ENCODE data around the gene KSR2. TPM values are rescaled to one million over a fixed set of nuclear protein-coding genes. Genes with fewer than 3 reads are reported as not detected.
"Not testable (repeated sequence)": the region's sequence is repeated elsewhere in the genome, so short reads cannot be mapped to it uniquely, and the experiment has no call there.

KSR2 gene
- total RNA-seq, 2 donors from 2014 or later = 0.05 TPM; not detected in 1

DNA sequence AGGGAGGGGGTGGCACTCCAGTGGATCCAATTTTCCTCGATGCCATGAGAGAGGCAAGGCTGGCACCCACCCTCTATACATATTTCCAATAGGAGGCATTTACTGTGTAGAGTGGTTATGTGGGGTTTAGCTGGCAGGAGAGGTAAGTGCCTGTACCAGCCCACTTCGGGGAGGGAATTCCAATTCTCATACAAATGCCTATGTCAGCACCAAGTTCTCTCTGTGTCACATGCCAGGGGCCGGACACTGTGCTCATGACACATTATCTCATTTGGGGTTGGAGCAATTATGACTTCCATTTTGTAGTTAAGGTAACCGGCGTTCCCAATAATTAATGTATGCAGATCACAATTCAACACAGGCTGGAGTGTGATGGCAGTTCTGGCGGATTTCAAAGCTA lies 284.3 kb downstream of the KSR2 start:
- intact Hi-C loops (cut with DNase I) = no loop called here
- DNase-seq (ENCODE audit: low spot score) = no peak

DNA sequence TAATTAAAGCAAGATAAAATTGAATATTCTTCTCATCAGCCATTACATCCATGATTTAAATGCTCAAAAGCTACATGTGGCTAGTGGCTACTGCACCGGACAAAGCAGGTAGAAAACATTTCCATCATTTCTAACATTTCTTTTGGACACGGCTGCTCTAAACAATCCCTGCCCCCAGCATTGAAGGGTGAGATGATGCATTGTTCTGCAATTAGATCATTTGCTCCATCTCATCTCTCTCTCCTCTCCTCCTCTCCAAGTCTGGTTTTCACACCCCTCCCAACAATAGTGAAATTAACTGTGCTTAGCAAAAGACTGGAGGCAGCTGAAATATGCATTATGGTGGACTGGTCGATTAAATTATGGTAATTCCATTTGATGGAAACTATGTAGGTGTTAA lies 288.5 kb downstream of the KSR2 start:
- intact Hi-C loops (cut with DNase I) = no loop called here
- no peak for DNase-seq (ENCODE audit: low spot score)

DNA sequence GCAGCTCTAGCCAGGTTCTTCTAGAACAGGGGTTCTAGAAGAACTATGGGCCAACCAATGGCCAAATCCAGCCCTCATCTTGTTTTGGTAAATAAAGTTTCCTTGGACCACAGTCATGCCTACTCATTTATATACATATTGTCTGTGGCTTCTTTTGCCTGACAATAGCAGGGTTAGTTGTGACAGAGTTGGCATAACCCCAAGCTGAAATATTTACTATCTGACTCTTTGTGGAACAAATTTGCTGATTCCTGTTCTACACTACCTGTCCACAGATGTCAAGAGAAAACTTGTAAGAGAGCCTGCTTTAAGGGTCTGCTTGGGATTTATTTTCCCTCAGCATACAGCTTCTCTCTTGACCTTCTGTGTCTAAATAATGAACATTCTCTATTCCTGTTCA lies 289.0 kb downstream of the KSR2 start:
- intact Hi-C loops (cut with DNase I) = no loop called here
- DNase-seq (ENCODE audit: low spot score) = no peak

DNA sequence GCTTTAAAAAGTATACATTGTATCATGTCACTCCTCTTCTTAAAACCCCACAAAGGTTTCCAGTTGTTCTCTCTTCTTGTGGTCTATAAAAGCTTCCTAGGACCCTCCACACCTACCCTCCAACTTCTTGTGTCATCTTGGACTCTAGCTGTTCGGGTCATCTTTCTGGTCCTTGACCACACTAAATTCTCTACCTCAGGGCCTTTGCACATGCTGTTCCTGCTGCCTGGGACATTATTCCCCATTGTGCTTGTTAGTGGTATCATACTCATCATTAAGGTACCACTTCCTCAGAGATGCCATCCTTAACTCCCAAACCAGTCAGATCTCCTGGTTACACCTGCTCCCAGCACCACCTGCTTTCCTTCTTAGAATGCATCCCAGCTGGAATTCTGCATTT lies 294.0 kb downstream of the KSR2 start:
- no peak for DNase-seq (ENCODE audit: low spot score)
- intact Hi-C loops (cut with DNase I) = no loop called here

DNA sequence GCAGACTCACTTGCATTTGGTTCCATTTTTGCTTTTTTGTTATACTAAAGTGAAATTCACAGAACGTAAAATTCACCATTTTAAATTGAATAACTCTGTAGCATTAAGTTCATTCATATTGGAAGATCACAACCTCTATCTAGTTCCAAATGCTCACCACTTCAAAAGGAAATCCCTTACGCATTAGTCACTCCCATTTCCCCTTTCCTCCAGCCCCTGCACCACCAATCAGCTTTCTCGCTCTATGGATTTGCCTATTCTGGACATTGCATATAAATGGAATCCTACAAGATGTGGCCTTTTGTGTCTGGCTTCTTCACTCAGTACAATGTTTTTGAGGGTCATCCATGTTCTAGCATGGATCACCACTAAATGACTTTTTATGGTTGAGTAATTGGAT lies 294.5 kb downstream of the KSR2 start:
- intact Hi-C loops (cut with DNase I) = no loop called here
- no peak for DNase-seq (ENCODE audit: low spot score)

DNA sequence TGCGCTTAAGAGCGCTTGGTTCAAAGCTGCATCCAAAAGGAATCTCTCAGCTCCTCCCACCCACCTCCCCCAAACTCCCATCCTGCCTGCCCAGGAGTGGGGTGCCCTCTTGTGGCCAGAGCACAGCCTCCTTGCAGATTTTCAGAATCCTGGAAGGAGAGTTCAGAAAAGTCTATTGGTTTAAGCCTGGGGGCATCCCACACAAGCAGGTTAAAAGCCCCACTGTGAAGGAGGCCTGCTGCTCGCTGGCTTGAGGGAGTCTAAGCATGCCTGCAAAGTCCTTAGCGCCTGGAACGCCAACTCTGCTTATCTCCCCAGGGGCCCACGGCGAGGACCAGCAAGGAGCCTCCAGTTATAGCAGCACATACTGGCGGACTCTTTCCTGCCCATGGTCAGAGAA lies 297.1 kb downstream of the KSR2 start:
- no peak for DNase-seq (ENCODE audit: low spot score)
- intact Hi-C loops (cut with DNase I) = no loop called here

DNA sequence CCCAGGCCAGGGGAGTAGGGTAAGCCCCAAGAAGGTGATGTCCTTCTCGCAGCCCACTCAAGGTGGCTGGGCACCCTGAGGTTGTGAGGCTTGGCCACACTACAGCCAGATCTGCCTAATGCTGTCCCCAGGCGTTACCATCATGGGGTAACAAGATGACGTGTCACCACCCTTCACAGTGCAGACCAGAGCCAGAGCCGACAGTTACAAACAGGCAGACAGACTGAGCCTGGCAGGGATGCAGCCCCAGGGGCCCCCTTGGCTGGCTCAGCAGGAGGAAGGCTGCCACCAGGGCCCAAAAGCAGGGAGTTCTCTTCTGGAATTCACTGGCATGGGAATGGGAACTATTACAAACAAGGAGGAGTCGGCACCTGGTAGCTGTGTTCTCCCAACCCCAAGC lies 304.6 kb downstream of the KSR2 start:
- peak; percentile 62 for DNase-seq (ENCODE audit: low spot score)
- intact Hi-C loops (cut with DNase I) = no loop called here

DNA sequence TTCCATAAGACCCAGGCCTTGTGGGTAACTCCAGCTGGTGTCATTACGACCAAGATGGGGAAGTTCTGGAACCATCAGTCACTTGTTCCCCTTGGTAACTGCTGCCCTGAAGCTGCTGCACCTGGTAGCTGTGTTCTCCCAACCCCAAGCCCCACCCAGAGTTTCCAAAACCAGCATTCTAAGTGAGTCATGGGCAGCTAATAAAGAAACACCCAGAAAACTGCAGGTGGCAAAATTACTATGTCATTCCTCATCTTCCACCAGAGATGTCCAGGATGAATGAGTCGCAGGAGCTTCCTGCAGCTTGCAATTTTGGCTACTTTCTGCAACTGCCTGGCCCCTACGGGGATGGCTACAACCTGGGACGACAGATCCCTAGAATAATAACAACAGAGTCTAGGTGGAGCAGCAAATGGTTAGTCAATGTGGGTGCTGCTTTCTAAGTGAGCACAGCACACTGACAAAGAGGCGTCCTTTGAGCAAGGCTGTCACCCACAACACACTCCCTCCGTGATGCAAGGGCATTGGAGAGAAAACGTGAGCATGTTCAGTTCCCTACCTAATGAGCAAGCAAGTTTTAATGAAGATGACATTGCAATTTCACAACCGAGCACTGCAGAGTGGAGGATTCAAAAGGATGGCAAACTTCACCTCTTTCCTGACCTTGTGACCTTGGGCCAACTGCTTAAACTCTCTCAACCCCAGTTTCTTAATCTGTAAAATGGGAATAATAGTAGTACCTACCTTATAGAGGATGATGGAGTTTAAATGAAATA lies 306.0 kb downstream of the KSR2 start:
- DNase-seq (ENCODE audit: low spot score) = peak; percentile 7
- intact Hi-C loops (cut with DNase I) = no loop called here

DNA sequence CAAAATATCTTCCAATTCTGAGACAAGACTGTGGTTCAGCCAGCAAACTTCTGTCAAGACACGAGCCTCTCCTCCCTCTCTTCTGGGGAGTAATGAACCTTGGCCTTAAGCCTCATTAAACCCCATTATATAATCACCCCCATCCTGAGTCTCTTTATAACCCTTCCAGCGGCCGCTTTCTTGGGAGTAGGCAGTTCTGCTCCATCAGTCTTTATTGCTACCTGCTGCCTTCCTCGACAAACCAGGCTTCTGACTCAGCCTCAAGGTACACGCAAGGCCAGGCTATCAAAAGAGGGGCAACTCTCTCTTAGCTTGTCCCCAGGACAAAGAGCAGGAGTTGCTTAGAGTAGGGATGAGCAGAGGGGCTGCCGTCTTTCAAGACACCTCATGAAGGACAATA lies 306.6 kb downstream of the KSR2 start:
- peak; percentile 42 for DNase-seq (ENCODE audit: low spot score)
- intact Hi-C loops (cut with DNase I) = no loop called here

DNA sequence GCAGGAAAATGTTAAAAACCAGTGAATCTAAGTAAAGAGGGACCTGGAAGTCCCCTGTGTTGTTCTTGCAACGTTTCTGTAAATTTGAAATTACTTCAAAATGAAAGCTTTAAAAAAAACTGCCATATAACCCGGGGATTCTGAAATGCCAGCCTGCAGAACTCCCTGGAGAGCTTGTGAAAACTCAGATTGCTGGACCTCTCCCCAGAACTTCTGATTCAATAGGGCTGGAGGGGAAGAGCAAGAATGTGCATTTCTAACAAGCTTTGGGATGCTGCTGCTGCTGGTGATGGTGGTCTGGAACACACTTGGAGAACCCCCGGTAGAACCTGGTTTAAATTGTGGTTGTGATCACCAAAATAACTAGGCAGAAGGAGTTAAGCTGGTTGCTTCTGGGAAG lies 307.3 kb downstream of the KSR2 start:
- DNase-seq (ENCODE audit: low spot score) = no peak
- intact Hi-C loops (cut with DNase I) = no loop called here

DNA sequence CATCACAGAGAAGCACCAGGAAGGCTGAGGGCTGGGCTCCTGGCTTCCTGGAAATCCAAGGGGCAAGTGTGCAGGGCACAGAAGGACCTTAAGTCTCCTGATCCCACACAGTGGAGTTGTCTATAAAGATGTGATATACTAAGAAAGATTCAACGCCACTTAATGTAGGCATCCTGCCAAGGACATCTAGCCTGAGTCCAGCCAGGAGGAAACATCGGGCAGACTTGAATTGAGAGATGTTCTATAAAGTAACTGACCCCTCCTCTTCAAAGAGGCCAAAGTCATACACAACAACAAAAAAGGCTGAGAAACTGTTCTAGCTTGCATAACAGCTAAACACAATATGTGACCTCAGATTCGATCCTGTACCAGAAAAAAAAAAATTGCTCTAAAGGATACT lies 307.9 kb downstream of the KSR2 start:
- intact Hi-C loops (cut with DNase I) = no loop called here
- DNase-seq (ENCODE audit: low spot score) = no peak

DNA sequence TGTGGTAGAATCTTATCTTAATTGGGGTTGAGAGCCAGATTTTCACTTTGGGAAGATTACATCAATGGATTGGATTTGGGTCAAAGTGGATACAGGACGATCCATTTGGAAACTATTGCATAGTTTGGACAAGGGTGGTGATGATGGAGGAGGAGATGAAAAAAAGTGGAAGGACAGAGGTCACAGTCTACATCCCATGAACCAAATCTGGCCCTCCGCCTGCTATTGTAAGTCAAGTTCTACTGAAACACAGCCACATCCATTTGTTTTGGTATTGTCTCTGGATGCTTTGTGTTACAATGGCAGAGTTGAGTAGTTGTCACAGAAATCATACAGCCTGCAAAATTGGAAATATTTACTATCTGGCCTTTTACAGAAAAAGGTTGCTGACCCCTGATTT lies 310.6 kb downstream of the KSR2 start:
- no peak for DNase-seq (ENCODE audit: low spot score)
- intact Hi-C loops (cut with DNase I) = no loop called here

DNA sequence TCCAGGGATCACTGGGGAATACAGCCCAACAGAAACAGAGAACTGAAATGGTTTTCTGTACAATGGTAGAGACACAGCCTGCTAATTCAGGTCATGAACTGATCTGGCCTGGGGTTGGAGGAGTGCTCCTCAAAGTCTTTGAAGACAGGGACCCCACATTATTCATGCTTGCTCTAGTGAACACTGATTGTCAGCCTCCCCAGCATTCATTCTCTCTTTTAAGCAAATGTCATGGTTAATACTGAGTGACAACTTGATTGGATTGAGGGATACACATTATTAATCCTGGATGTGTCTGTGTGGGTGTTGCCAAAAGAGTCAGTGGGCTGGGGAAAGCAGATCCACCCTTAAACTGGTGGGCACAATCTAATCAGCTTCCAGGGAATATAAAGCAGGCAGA lies 319.0 kb downstream of the KSR2 start:
- intact Hi-C loops (cut with DNase I) = no loop called here
- DNase-seq (ENCODE audit: low spot score) = no peak

DNA sequence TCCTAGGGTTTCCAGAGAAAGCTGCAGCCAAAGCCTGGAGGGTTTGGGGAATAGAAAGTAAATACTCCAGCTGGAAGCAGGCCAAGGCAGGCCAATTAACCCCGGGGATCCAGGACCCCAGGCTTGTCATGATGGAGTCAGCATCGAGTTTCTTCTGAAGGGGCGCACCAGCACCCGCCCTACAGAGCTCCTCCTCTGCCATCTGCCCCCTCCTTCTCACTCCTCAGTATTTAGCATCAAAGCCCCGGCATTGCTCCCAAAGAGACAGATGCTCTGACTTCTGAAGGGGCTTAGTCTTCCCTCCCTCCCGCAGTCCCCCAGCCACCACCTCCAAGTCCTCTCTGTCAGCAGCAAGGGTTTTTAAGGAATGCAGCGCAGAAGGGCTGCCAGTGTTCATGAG lies 322.3 kb downstream of the KSR2 start:
- intact Hi-C loops (cut with DNase I) = no loop called here
- no peak for DNase-seq (ENCODE audit: low spot score)

DNA sequence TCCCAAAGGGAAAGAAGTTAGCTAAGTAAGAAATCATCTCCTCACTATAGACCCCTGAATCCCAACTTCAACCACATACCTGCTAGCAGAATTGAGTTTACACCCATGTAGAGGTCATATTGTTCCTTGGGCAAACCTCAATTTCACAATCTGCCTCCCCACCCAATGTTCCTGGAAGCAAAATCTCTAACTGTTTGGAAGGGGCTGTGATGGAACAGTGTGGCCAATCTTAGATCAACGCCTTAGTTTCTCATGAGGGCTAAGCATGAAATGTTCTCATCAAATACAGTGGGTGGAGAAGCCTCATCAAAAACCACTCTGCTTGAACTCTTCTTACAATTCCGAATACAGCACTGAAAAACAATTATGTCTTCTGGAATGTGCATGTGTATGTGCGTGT lies 323.3 kb downstream of the KSR2 start:
- intact Hi-C loops (cut with DNase I) = no loop called here
- no peak for DNase-seq (ENCODE audit: low spot score)

DNA sequence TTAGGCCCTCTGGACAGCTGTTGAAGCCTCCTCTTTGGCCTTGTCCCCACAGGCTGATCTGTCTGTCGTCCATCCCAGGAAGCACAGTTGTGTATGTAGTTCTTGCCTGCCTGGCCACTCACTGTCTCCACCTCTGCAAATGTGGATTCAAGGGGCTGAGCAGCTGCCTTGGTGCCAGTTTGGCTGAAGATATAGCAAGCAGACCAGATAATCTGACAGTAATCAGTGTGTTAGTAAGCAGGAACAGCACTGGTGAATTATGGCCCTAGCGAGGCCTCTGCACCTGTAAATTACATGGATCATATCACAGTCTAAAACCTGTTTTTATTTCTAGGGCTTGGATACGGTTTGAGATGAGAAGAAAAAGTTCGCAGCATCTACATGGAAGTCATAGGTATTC lies 324.8 kb downstream of the KSR2 start:
- intact Hi-C loops (cut with DNase I) = no loop called here
- DNase-seq (ENCODE audit: low spot score) = no peak

DNA sequence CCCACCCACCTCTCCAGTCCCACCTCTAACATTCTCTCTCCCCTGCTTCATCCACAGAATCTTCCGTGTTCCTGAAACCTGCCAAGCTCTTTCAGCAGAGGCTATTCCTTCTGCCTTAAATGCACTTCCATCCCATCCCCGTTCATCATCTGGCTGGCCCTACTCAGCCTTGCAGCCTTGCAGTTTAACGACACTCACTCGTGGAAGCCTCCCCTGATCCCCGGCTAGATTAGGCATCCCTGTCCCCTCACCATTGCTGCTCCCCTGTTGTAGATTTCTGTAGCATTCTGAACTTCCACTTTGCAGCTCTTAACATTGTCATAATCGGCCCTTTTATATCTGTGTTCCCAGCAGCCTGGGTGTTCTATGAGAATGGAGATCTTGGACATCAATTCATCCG lies 326.9 kb downstream of the KSR2 start:
- DNase-seq (ENCODE audit: low spot score) = no peak
- intact Hi-C loops (cut with DNase I) = no loop called here

DNA sequence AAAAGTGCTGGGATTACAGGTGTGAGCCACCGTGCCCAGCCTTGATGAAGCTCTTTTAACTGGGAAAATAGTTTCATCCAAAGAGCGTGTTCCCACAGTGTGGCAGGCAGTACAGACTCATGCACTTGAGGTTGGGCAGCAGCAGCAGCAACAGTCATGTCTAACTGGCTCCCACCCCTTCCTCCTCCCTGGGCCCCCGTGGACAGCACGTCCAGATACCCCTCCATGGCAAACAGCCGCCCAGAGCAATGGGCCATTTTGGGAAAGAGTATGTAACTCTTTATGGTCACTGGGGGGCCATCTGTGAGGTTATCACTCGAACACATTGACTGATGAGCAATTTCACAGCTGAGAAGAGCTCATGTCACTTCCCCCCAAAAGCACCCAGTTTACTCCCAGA lies 328.3 kb downstream of the KSR2 start:
- intact Hi-C loops (cut with DNase I) = no loop called here
- no peak for DNase-seq (ENCODE audit: low spot score)

DNA sequence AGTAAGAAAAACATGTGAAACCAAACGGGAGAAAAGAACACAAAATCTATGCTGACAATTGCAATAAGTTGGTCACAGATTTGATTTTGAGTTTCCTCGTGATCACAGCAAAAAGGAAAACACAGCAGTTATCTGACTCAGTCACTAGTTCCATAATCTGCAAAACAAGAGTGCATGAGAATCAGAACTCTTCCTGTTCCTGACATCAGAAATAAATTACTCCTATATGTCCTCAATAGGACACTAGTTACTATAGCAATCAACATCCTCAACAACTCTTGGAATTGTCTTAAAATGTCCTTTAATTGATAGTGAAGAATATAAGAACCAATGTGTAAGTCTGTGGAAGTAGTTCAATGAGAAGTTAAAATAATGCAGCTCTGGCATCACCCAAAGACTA lies 339.3 kb downstream of the KSR2 start:
- intact Hi-C loops (cut with DNase I) = no loop called here

DNA sequence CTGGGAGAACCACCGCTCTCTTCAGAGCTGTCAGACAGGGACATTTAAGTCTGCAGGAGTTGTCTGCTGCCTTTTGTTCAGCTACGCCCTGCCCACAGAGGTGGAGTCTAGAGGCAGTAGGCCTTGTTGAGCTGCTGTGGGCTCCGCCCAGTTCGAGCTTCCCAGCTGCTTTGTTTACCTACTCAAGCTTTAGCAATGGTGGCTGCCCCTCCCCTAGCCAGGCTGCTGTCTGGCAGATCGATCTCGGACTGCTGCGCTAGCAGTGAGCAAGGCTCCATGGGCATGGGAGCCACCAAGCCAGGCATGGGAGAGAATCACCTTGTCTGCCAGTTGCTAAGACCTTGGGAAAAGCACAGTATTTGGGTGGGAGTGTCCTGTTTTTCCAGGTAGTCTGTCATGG lies 340.1 kb downstream of the KSR2 start:
- DNase-seq (ENCODE audit: low spot score); intact Hi-C loops (cut with DNase I): not testable (repeated sequence)

More for the DNA sequence above, 339.3 kb downstream of the KSR2 start:
- no peak for DNase-seq (ENCODE audit: low spot score)

DNA sequence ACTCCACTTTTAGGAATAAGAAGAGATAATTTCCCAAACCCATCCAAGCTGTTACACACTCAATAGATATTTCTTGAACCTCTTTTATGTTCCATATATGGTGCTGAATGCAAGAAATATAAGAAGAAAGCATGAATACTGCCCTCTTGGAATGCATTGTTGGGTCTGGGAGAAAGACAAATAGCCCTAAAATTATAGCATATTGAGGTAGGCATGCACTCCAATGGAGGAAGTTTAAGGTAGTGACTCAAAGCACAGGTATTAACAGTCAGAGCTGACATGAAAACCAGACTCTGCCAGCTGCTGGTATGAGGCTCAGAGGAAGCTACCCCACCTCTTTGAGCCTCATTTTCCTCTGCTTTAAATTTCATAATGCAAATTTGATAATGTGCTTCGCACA lies 346.0 kb downstream of the KSR2 start:
- intact Hi-C loops (cut with DNase I) = no loop called here

DNA sequence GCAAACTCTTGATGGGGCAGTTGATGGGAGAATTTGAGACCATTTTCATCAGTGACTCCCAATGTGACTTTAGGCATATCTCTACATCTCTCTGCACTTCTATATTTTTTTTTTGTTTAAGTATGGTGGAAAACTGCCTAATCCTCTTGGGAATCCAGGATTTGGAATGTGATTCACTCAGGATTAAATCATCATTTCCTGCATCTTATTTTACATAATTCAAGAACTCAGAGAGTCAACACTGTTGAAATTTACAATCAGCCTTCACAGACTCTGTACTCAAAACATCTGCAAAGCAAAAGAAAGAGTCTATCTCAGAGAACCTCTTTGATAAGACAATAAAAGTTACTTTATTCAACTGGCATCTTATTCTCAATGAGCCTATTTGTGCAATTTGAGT lies 346.7 kb downstream of the KSR2 start:
- intact Hi-C loops (cut with DNase I) = no loop called here
- DNase-seq (ENCODE audit: low spot score) = no peak

More for the DNA sequence above, 346.0 kb downstream of the KSR2 start:
- DNase-seq (ENCODE audit: low spot score) = no peak
